Measurements from ENCODE around the gene LTBP4.

LTBP4 gene

GRCh38 chr19:40601134-40601974, at the start of gene LTBP4:
Gene LTBP4 (plus strand): TSS chr19:40601369. CDS start chr19:40601388, 19 bp downstream.
- peak; percentile 12; the same call in 1 of the 2 replicates for TF ChIP-seq CTCF (IDR thresholded peaks at IDR 0.05; ENCODE audit: control insufficient read depth, extremely low read depth, insufficient read depth)
- peak within 1 kb of the TSS; percentile 43 for H3K4me3 ChIP-seq (ENCODE audit: low read depth, low read length)
- DNase-seq (ENCODE audit: low read depth) = no peak

GRCh38 chr19:40552848-40553247, 48.3 kb upstream of the LTBP4 start:
- no peak for DNase-seq (ENCODE audit: low read depth)
- H3K4me3 ChIP-seq (ENCODE audit: low read depth, low read length) = no peak overlapping the region
- TF ChIP-seq CTCF (IDR thresholded peaks at IDR 0.05; ENCODE audit: control insufficient read depth, extremely low read depth, insufficient read depth) = no peak

GRCh38 chr19:40553885-40554857, 47.0 kb upstream of the LTBP4 start:
- H3K4me3 ChIP-seq (ENCODE audit: low read depth, low read length) = no peak overlapping the region
- DNase-seq (ENCODE audit: low read depth) = no peak
- no peak for TF ChIP-seq CTCF (IDR thresholded peaks at IDR 0.05; ENCODE audit: control insufficient read depth, extremely low read depth, insufficient read depth)

- DNase-seq (ENCODE audit: low read depth) = no peak
- no peak overlapping the region for H3K4me3 ChIP-seq (ENCODE audit: low read depth, low read length)
- TF ChIP-seq CTCF (IDR thresholded peaks at IDR 0.05; ENCODE audit: control insufficient read depth, extremely low read depth, insufficient read depth) = no peak
Observed at GRCh38 chr19:40555978-40556689, 45.0 kb upstream of the LTBP4 start.

- TF ChIP-seq CTCF (IDR thresholded peaks at IDR 0.05; ENCODE audit: control insufficient read depth, extremely low read depth, insufficient read depth) = no peak
- H3K4me3 ChIP-seq (ENCODE audit: low read depth, low read length) = no peak overlapping the region
- no peak for DNase-seq (ENCODE audit: low read depth)
Observed at GRCh38 chr19:40556953-40557530, 44.1 kb upstream of the LTBP4 start.

- no peak for TF ChIP-seq CTCF (IDR thresholded peaks at IDR 0.05; ENCODE audit: control insufficient read depth, extremely low read depth, insufficient read depth)
- no peak overlapping the region for H3K4me3 ChIP-seq (ENCODE audit: low read depth, low read length)
- no peak for DNase-seq (ENCODE audit: low read depth)
Observed at GRCh38 chr19:40559394-40559793, 41.8 kb upstream of the LTBP4 start.

Measured in LNCaP clone FGC (cell line).